ENCODE results near the gene PTH2.
"Not testable (repeated sequence)": the region's sequence is repeated elsewhere in the genome, so short reads cannot be mapped to it uniquely, and the experiment has no call there.

Gene PTH2

GRCh38 chr19:49448432-49448786, 25.2 kb upstream of the PTH2 start:
- TF ChIP-seq CTCF (IDR thresholded peaks at IDR 0.05; ENCODE audit: insufficient read depth, missing control alignments), result no peak
- FAIRE-seq (no peak), DNase-seq (ENCODE audit: insufficient read length, low spot score) (no peak)

GRCh38 chr19:49447485-49448431, 24.5 kb upstream of the PTH2 start:
- no peak for TF ChIP-seq CTCF (IDR thresholded peaks at IDR 0.05; ENCODE audit: insufficient read depth, missing control alignments)
- DNase-seq (ENCODE audit: insufficient read length, low spot score) (no peak), FAIRE-seq (no peak)

GRCh38 chr19:49445997-49446396, 22.8 kb upstream of the PTH2 start:
- no peak for TF ChIP-seq CTCF (IDR thresholded peaks at IDR 0.05; ENCODE audit: insufficient read depth, missing control alignments)
- no peak for FAIRE-seq
- DNase-seq (ENCODE audit: insufficient read length, low spot score), result no peak

GRCh38 chr19:49444100-49444700, 21.0 kb upstream of the PTH2 start:
- not testable (repeated sequence) for DNase-seq (ENCODE audit: insufficient read length, low spot score); FAIRE-seq

GRCh38 chr19:49443366-49444099, 20.3 kb upstream of the PTH2 start:
- TF ChIP-seq CTCF (IDR thresholded peaks at IDR 0.05; ENCODE audit: insufficient read depth, missing control alignments), result peak; percentile 83
- DNase-seq (ENCODE audit: insufficient read length, low spot score) (no peak), FAIRE-seq (no peak)

- FAIRE-seq (no peak), DNase-seq (ENCODE audit: insufficient read length, low spot score) (no peak)
- no peak for TF ChIP-seq CTCF (IDR thresholded peaks at IDR 0.05; ENCODE audit: insufficient read depth, missing control alignments)
Observed at GRCh38 chr19:49442771-49443365, 19.6 kb upstream of the PTH2 start.

GRCh38 chr19:49442354-49442753, 19.1 kb upstream of the PTH2 start:
- FAIRE-seq (no peak), DNase-seq (ENCODE audit: insufficient read length, low spot score) (no peak)
- TF ChIP-seq CTCF (IDR thresholded peaks at IDR 0.05; ENCODE audit: insufficient read depth, missing control alignments), result no peak

Measured in D721Med (cell line).